NCI-H526 treated with DMSO at 0.1 percent for 48 hours (cell line): ENCODE data around the gene FADS2.

Experiments used
- DNase-seq: peaks from one replicate; lab custom pipeline; 2025; lab: John Stamatoyannopoulos, UW

The FADS2 gene

DNA sequence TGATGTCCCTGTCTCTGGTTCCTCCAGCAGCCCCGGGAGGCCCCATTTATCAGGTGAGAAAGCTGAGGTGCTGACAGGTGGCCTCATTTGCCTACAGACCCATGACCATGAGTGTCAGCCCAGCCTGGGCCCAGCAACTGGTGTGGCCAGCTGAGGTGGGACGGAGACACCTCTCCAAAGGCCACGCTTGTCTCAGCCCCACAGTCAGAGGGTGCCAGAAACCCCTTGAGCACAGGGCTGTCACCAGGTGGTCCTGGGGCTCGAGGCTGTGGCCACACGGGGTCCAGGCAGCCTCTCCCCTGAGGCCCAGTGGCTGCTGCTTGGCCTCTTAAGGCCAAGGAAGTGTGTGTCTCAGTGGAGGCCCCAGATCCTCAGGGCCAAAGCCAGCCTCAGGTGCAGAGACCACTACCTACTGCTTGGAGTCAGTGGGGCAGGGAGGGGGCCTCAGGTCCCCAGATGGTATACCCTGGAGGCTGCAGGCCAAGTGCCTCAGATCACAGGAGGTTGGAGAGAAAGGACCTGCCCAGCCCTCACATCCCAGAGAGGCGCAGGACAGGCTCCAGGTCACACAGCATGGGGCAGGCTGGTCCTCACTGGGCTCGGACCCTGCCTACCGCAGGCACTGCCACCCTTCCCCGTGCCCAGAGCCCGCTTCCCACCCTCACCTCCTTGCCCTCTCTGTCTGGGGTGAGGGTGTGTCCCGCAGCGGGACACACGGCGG lies 77.9 kb downstream of the FADS2 start:
- DNase-seq: no peak

DNA sequence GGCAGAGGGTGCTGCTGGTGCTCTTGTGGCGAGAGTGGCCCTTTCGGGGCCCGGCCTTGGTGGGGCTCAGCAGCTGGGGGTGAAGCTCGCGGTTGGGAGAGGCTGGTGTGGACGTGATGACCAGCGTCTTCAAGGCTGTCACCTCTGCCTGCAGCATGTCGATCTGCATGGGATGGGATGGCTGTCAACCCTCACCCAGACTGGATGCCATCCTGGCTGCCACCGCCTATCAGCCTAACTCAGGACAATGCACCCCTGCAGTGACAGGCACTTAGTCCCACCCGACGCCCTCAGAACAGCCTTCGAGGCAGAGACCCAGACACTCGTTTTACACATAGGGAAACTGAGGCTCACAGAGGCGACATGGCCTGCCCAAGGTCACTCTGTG lies 78.4 kb downstream of the FADS2 start:
- no peak for DNase-seq

DNA sequence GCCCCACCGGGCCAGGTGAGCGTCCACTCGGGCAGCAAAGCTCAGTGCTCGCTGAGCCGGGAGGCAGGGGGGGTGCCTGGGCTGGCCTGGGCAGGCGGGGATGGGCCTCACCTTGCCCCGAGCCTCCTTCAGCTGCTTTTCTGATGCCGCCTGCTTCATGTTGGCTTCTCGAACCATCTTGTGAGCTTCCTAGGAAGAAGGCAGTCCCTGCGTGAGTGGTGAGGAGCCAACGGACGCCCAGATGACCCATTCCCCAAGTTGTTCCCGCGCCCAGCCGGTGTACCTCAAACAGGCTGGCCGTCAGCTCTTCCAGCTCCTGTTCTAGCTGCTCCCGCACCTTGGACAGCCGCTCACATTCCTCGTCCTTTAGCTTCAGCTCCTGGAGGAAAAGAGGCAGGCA lies 79.2 kb downstream of the FADS2 start:
- no peak for DNase-seq

DNA sequence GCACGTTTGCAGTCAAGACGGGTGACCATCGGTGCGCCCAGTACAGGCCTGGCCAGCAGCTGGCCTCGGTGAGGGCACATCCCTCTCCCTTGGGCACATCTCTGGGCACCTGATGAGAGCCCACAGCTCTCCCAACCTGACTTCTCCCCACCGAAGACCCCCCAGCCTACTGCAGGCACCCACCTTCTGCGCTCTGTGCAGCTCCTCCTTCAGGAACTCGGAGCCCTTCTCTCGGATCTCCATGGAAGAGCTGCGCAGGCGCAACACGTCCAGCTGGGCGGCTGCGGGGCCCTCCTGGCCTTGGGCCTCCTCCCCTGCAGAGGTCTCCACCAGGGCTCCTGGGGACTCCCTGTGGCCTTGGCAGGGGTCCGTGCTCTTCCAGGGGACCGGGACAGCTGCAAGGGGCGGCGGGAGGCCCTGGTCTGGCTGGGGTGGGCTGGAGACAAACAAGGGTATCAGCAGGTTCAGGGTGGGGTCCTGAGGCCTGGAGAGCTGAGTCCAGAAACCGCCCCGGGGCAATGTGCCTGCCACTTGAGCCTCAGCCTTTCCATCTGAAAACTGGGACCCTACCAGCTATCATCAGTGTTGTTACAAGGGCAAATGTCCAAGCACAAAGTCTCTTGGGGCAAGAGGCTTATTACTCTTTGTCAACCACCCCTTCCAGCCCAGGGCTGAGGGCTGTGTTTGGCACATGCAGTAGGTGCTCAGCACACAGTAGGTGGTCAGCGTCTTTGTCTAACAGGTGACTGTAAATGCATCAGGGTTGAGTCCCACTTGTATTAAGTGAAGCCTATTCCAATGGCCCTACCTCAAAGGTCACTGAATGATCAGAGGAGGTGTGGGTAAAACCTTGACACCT lies 80.0 kb downstream of the FADS2 start:
- no peak for DNase-seq

DNA sequence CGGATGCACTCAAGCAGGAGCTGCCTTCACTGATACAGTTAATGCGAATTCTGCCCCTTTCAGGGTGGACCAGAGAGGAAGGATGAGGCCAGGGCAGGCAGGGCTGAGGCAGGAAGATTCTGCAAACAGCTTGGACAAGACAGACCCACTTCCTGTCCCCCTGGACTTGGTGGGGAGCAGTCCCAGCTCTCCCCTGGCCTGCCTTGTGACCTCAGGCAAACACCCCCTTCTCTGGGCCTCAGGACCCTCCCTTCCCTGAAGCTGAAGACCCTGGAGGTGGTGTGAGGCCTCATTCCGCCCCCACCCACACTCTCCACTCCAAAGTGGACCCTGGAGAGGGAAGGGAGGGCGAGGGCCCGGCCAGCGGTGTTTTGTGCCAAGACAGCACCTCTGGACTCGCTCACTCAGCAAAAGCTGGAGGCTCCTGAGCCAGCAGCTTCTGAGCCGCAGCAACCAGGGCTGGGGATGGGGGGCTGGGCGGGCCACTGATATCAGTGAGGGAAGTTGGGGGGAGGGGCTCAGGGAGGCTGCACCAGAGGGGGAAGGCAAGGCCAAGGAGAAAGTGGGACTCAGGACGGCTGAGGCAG lies 80.7 kb downstream of the FADS2 start:
- no peak for DNase-seq

DNA sequence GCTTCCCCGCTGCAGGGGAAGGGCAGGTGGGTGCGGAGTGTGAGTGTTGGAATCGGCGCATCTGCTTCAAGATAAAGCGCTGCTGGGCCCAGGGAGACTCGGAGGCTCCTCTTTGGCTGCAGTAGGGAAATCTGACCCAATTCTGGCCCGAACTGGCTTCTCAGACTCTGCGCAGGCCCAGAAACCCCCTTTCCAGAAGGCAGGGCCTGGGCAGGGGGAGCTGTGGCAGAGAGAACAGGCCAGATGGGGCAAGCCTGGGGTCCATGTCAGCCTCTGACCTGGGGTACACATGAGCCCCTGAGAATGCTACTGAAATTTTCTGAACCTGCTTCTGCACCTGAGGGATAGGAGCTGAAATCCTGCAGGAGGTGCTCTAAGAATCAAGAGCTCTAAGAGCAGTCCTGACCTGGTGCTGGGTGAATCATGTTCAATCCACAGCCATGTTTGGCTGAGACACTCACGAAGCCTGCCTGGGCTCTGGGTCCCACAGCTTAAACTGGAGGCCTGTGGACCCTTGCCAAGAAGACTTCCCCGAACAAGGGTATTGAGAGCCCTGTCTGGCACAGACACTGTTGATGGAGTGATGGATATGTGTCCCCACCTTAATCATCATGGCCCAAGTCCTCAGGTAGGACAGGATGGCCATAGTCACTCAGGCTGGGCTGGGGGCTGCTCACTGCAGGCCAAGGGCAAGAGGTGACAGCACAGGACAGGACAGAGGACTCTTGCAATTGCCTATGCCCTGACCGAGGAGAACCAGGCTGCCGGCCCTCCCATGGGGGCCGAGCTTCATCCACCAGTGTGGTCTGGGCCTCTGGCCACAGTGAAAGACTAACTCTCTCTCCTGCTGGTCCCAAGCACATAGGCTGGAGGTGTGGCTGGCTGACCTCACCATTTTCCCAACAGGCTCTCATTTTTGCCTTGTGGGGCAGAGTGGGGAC lies 82.4 kb downstream of the FADS2 start:
- DNase-seq: no peak

DNA sequence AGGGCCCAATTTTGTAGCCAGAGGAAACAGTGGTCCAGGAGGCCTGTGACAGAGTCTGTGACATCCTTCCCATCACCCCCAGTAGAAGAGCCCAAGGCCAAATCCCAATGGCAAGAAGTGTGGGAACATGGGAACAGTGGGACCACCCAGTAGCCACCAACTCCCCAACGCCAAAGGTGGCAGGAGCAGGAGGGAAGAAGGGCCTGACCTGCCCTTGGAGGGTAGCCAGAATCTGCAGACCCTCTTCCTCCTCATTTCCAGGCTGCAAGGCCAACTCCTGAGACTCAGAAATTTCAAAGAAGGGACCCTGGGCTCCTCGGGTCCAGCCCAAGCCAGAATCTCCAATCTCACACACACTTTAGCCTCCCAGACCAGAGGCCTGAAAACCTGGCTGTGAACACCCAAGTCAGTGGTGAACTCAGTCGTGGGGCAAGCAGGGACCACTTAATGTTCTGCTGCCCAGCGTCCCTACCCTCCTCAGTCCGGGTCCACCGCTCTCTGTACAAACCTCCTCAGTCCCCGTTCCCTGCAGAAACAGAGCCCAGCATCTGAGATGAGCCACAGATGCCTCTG lies 83.1 kb downstream of the FADS2 start:
- no peak for DNase-seq

DNA sequence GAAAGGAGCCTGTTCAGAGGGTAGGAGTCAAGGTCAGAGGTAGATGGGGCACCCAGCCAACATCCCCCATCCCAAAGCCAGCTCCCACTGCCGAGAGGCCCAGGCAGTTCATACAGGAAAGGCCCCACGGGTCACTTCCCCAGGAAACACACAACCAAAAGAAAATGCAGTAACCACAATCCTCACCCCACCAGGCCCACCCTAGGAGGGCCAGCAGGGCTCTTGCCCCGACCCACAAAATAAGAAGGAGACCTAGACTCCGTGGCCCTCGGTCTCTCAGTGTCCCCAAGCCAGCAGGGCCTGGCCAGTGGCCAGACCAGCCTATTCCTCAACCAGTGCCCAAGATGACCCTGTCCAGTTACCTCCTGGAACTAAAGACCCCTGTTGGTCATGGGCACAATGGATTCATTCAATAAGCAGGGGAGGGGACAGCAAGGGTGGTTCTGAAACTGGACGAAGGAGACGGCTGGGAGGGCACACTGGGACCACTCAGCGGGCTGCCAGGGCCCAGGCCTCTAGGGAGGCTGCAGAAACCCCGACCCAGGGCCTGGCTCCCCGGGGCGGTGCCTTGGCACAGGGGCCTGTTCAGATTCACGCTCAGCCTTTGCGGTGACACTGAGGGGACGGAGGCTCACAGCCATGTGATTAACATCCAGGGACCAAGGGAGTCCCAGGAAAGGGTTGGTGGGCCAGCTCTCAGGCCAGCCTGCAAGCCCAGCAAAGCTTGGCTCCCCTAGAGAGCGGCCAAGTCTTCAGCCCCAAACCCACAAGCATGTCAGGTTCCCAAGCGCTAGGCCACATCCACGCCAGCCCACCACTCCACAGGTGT lies 83.8 kb downstream of the FADS2 start:
- no peak for DNase-seq

DNA sequence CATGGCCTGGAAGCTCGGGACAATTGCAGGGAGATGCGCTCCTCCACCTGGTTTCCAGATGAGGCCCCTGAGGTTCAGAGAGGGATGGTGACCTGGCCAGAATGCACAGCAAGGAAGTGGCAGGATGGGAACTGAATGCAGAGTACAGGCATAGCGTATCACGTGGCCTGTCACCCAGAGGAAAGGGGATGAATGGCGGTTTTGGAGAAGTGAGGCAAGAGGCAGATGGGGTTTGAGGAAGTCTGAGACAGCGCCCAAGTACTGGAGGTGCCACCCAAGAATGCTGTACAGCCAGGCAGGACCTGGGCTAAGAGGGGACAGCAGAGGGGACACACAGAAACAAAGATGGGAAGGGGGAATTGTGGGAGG lies 84.4 kb downstream of the FADS2 start:
- DNase-seq: no peak

DNA sequence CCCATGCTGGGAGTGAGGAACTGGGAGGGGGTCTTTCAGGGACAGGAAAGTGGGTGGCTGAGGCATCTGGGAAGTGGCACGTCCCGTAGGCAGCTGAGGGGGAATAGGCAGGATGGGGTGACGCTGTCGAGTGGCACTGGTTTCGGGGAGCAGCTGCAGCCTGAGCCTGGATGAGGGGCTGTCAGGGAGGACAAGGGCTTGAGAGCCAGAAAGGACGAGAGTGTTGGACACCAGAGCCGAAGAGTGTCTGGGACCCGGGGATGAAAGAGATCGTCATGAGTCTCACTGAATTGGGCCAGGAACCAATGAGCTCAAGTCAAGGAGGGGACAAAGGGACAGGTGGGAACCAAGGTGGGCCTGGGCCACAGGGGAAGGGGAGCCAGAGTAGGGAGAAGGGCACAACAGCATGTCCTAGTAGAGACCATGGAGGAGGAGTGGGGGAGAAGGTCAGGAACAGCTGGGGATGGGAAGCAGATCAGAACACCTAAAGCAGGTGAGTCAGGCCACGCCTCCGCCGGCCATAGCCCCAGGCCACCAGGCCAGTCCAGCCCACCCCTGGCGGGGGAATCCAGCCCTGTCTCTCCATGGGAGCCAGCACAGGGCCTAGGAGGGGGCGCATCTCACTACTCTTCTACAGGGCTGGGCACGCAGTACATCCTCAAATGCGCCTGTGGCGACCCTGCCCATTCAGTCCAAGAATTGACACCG lies 85.0 kb downstream of the FADS2 start:
- DNase-seq: no peak

DNA sequence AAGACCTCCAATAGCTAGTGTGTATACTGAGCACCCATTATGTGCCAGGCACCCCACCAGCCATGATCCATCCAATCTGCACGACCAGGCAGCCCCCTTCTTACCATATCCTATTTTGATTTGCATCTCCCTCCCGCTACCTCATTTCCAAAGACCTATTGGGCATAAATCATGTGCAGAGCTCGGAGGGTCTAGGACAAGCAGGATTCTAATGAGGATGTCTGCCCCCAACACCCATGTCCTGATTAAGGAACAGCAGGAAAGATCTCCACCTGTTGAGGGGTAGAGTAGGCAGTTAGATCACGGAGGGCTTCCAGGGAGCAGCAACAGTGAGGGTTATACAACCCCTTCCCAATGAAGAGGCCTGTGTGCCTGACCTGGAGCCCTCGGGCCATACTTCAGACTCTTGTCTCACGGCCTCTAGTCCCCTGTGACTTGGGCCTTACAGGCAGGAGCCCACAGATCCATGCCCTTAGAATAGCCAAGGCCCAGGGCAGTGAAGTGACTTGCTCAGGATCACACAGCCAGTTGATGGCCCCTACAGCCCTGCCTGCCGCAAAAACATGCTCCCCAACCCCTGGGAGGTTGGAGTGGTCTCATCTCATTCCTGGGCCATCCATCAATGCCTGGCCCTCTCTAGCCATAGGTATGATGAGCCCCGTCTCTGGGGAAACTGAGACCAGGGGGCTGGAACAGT lies 85.7 kb downstream of the FADS2 start:
- no peak for DNase-seq

DNA sequence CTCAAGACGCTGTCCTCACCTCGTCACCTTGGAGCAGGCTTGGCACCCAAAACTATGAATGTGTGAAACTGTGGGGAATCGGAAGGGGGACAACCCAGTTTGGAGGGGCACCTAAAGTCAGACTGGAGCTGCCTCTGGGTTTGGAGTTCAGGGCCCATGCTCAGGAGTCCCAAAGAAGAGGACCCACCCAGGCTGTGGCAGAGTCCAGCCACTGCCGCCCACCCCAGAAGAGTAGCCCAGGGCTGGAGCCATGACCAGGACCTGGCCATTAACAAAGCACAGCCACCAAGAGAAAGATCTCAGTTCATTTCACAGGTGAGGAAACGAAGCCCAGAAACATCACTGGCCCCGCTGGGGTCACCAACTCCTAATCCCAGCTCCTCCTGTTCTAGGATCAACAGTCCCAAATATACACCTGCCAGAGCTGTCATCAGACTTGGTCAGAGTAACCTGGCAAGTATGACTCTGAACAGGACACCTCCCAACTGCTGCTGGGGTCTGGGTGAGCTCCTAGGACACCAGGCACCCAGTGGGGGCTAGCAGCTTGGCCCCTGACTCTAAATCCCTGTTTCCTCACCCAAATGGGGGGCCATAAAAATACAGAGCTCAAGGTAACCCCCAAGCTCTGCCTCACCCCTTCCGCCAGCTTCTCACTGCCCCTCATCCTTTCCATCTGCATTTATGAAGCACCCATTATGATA lies 86.5 kb downstream of the FADS2 start:
- DNase-seq: no peak

DNA sequence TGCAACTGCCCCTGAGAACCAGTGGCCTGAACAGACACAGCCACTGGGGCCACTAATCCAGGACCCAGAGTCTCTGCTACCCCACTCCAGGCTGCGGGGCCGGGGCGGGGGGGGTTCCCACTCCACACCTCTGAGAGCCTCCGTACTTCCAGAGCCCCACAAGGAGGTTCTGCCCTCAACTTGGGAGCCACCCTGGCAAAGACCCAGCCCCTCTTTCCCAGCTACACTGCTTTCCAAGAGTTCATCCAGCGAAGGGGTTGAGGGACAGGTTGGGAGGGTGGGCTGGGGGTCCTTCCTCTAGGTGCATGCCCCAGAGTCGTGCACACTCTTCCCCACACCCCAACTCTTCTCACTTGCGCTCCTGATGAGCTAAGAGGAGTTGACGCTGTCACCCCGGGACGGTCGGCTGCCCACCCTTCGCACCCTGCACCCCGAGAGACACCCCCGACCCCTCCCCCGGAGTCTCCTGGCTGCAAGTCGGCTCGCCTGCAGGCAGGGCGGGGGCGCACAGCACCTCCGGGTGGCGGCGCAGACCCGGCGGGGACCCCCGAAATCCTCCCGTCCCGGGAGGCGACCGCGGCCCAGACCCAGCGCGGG lies 88.7 kb downstream of the FADS2 start:
- DNase-seq: no peak
